MCF 10A (cell line): ENCODE data around the gene PECR. TPM values are rescaled to one million over a fixed set of nuclear protein-coding genes. Genes with fewer than 3 reads are reported as not detected.

Source experiments
- BruUV-seq: library from RNA; stranded (reverse); fragments of 400-500 nt; replicated peaks from 2 replicates; lab custom pipeline; 2021; lab: Mats Ljungman, UMichigan
- CTCF ChIA-PET: fragments of 300-600 bp; sonication (Branson Sonifier 250); formaldehyde crosslinking; extraction: SDS; loops from one replicate; lab custom pipeline; 2021; ENCODE audit warnings: antibody characterized with exemption, inconsistent platforms; lab: Yijun Ruan, JAX
- POLR2A ChIA-PET: fragments of 300-600, 350-650 bp; sonication (Branson Sonifier 250); formaldehyde crosslinking; extraction: SDS; loops from one replicate; lab custom pipeline; 2020; ENCODE audit warnings: antibody characterized with exemption, inconsistent platforms; lab: Yijun Ruan, JAX
- DNase-seq: peaks from one replicate; pipeline ENCODE4 v3.0.0-alpha.2; 2018; ENCODE audit not compliant: unreplicated experiment
- H3K27ac Mint-ChIP-seq: one replicate; pipeline ENCODE4 v1.8.0; 2022; ENCODE audit warnings: mild to moderate bottlenecking, low read depth, mixed read lengths; ENCODE audit not compliant: unreplicated experiment
- H3K27me3 Mint-ChIP-seq: one replicate; pipeline ENCODE4 v1.8.0; 2022; ENCODE audit warnings: mixed read lengths; ENCODE audit not compliant: insufficient read depth, unreplicated experiment
- H3K36me3 Mint-ChIP-seq: one replicate; pipeline ENCODE4 v1.8.0; 2022; ENCODE audit warnings: mild to moderate bottlenecking, moderate library complexity, mixed read lengths; ENCODE audit not compliant: insufficient read depth, unreplicated experiment
- H3K4me1 Mint-ChIP-seq: one replicate; pipeline ENCODE4 v1.8.0; 2022; ENCODE audit warnings: mixed read lengths; ENCODE audit not compliant: insufficient read depth, unreplicated experiment
- H3K4me3 Mint-ChIP-seq: one replicate; pipeline ENCODE4 v1.8.0; 2022; ENCODE audit warnings: mild to moderate bottlenecking, moderate library complexity, mixed read lengths; ENCODE audit not compliant: unreplicated experiment
- H3K9me3 Mint-ChIP-seq: one replicate; pipeline ENCODE4 v1.8.0; 2022; ENCODE audit warnings: mixed read lengths; ENCODE audit not compliant: unreplicated experiment
- CTCF ChIP-seq: fragments of 200-600 bp; IDR thresholded peaks from one replicate; pipeline ENCODE4 v1.8.0; 2022; ENCODE audit warnings: antibody characterized with exemption, mild to moderate bottlenecking; ENCODE audit not compliant: unreplicated experiment
- intact Hi-C: fragments of 100-400 bp; cut with micrococcal nuclease; formaldehyde crosslinking; loops from 2 replicates; pipeline ENCODE4 v1.14.1; 2022
- total RNA-seq: library from RNA; stranded (reverse); gene quantifications from 2 replicates; pipeline ENCODE4 v1.2.3, GENCODE V29; 2022

The PECR gene
- total RNA-seq, 1 experiment from 2014 or later, result 8.3 TPM

GRCh38 chr2:216071111-216071851 is 10.3 kb downstream of the PECR start:
- Mint-ChIP-seq H3K27me3 (no peaks in the 10 kb centered on the region), H3K27ac (no peak overlapping the region), H3K4me3 (no peak overlapping the region), H3K36me3 (peaks cover 4% of the 10 kb centered on the region), H3K9me3 (no peaks in the 10 kb centered on the region), H3K4me1 (no peaks in the 10 kb centered on the region)
- ChIA-PET CTCF (interaction anchor here (1.1 kb wide), 1 partner anchor 23 kb away, joined by 4 read pairs; no protein-coding TSS in a partner anchor), POLR2A (no interaction called here)
- BruUV-seq, result no TSS peak
- intact Hi-C loops, result no loop called here
- DNase-seq, result no peak
- TF ChIP-seq CTCF, result no peak

- no peak for TF ChIP-seq CTCF
- Mint-ChIP-seq H3K36me3 (peaks cover 10% of the 10 kb centered on the region), H3K27me3 (no peaks in the 10 kb centered on the region), H3K4me3 (no peak overlapping the region), H3K27ac (no peak overlapping the region), H3K9me3 (no peaks in the 10 kb centered on the region), H3K4me1 (no peaks in the 10 kb centered on the region)
- CTCF ChIA-PET, result interaction anchor here (0.6 to 0.7 kb wide), 2 partner anchors 33 to 36 kb away, joined by 3 read pairs; no protein-coding TSS in a partner anchor
- BruUV-seq, result no TSS peak
- DNase-seq, result no peak
- POLR2A ChIA-PET, result no interaction called here
- intact Hi-C loops, result no loop called here
These were observed 11.4 kb downstream of the PECR start for GRCh38 chr2:216070195-216070594.

GRCh38 chr2:216069028-216069427 is 12.6 kb downstream of the PECR start:
- intact Hi-C loops, result no loop called here
- Mint-ChIP-seq H3K36me3 (peaks cover 12% of the 10 kb centered on the region), H3K27me3 (no peaks in the 10 kb centered on the region), H3K27ac (no peak overlapping the region), H3K4me1 (no peaks in the 10 kb centered on the region), H3K9me3 (no peaks in the 10 kb centered on the region), H3K4me3 (no peak overlapping the region)
- TF ChIP-seq CTCF, result no peak
- CTCF ChIA-PET, result interaction anchor here (1.2 kb wide), 1 partner anchor 35 kb away, joined by 3 read pairs; no protein-coding TSS in a partner anchor
- no TSS peak for BruUV-seq
- POLR2A ChIA-PET, result no interaction called here
- no peak for DNase-seq

GRCh38 chr2:216066230-216066629 is 15.4 kb downstream of the PECR start:
- no peak for TF ChIP-seq CTCF
- BruUV-seq, result no TSS peak
- no peaks in the 10 kb centered on the region for H3K4me1 Mint-ChIP-seq
- no peak overlapping the region for H3K27ac Mint-ChIP-seq
- H3K36me3 Mint-ChIP-seq, result peaks cover 24% of the 10 kb centered on the region
- no peaks in the 10 kb centered on the region for H3K27me3 Mint-ChIP-seq
- POLR2A ChIA-PET, result no interaction called here
- no peak overlapping the region for H3K4me3 Mint-ChIP-seq
- CTCF ChIA-PET, result interaction anchor here (1.5 to 2.1 kb wide), 2 partner anchors 32 to 43 kb away, joined by 5 to 8 read pairs; no protein-coding TSS in a partner anchor
- no peaks in the 10 kb centered on the region for H3K9me3 Mint-ChIP-seq
- intact Hi-C loops, result no loop called here
- no peak for DNase-seq
